HepG2 (cell line): ENCODE data around the gene NR2F1. TPM values are rescaled to one million over a fixed set of nuclear protein-coding genes. Genes with fewer than 3 reads are reported as not detected.

ENCODE experiments used
- ARNT2 ChIP-seq: sonication (generic); formaldehyde crosslinking; IDR thresholded peaks from 2 replicates; pipeline ENCODE4 v1.8.0; 2022; ENCODE audit warnings: mild to moderate bottlenecking, low read depth, missing genetic modification reagents, moderate library complexity
- BRD4 ChIP-seq: sonication (generic); formaldehyde crosslinking; IDR thresholded peaks from 2 replicates; pipeline ENCODE4 v1.4.0; 2020; ENCODE audit warnings: missing genetic modification reagents
- DMTF1 ChIP-seq: sonication (generic); formaldehyde crosslinking; IDR thresholded peaks from 2 replicates; pipeline ENCODE4 v1.4.0; 2020; ENCODE audit warnings: mild to moderate bottlenecking, missing genetic modification reagents
- DNMT1 ChIP-seq: sonication (generic); formaldehyde crosslinking; IDR thresholded peaks from 2 replicates; pipeline ENCODE4 v1.5.1; 2020; ENCODE audit warnings: mild to moderate bottlenecking, missing genetic modification reagents
- HOXD1 ChIP-seq: sonication (generic); formaldehyde crosslinking; IDR thresholded peaks from 2 replicates; pipeline ENCODE4 v1.5.0; 2020; ENCODE audit warnings: missing genetic modification reagents
- KAT7 ChIP-seq: IDR thresholded peaks from 2 replicates; pipeline ENCODE4 v1.6.1; 2018; ENCODE audit warnings: borderline replicate concordance, missing compliant biosample characterization
- KDM3A ChIP-seq: IDR thresholded peaks from 2 replicates; pipeline ENCODE4 v1.6.1; 2018; ENCODE audit warnings: low read depth, missing compliant biosample characterization
- KLF6 ChIP-seq: IDR thresholded peaks from 2 replicates; pipeline ENCODE4 v1.8.0; 2016; ENCODE audit warnings: missing biosample characterization, missing genetic modification reagents
- POLR2G ChIP-seq: fragments of 200-400 bp; formaldehyde crosslinking; IDR thresholded peaks from 2 replicates; pipeline ENCODE4 v1.6.1; 2018; ENCODE audit warnings: mild to moderate bottlenecking, low read depth, low read length, moderate library complexity
- RBFOX2 ChIP-seq: fragments of 200-400 bp; formaldehyde crosslinking; IDR thresholded peaks from 2 replicates; pipeline ENCODE4 v1.6.1; 2017; ENCODE audit warnings: low read depth, mild to moderate bottlenecking, low read length
- RFXANK ChIP-seq: IDR thresholded peaks from 2 replicates; pipeline ENCODE4 v1.6.1; 2016
- SALL2 ChIP-seq: sonication (generic); formaldehyde crosslinking; IDR thresholded peaks from 2 replicates; pipeline ENCODE4 v1.8.1; 2023; ENCODE audit warnings: mild to moderate bottlenecking, missing genetic modification reagents, inconsistent platforms
- SMAD3 ChIP-seq: sonication (generic); formaldehyde crosslinking; IDR thresholded peaks from 2 replicates; pipeline ENCODE4 v1.4.0; 2020; ENCODE audit warnings: missing genetic modification reagents
- SP2 ChIP-seq: sonication (generic); formaldehyde crosslinking; IDR thresholded peaks from 2 replicates; pipeline ENCODE4 v1.5.1; 2020; ENCODE audit warnings: mild to moderate bottlenecking, missing genetic modification reagents
- TBP ChIP-seq: sonication (generic); formaldehyde crosslinking; IDR thresholded peaks from 2 replicates; pipeline ENCODE4 v1.5.0; 2020; ENCODE audit warnings: missing genetic modification reagents
- ZBTB10 ChIP-seq: sonication (generic); formaldehyde crosslinking; IDR thresholded peaks from 2 replicates; pipeline ENCODE4 v1.4.0; 2020; ENCODE audit warnings: missing genetic modification reagents, borderline replicate concordance
- ZMAT3 ChIP-seq: sonication (generic); formaldehyde crosslinking; conservative IDR thresholded peaks from 2 replicates; pipeline ENCODE4 v1.7.0; 2021; ENCODE audit warnings: missing genetic modification reagents
- ZNF264 ChIP-seq: sonication (generic); formaldehyde crosslinking; IDR thresholded peaks from 2 replicates; pipeline ENCODE4 v1.4.0; 2020; ENCODE audit warnings: missing genetic modification reagents
- ZNF552 ChIP-seq: sonication (generic); formaldehyde crosslinking; IDR thresholded peaks from 2 replicates; pipeline ENCODE4 v1.9.0; 2022; ENCODE audit warnings: missing genetic modification reagents, mild to moderate bottlenecking, borderline replicate concordance
- ZNF577 ChIP-seq: sonication (generic); formaldehyde crosslinking; IDR thresholded peaks from 2 replicates; pipeline ENCODE4 v1.4.0; 2020; ENCODE audit warnings: mild to moderate bottlenecking, low read depth, missing genetic modification reagents, borderline replicate concordance
- ZNF652 ChIP-seq: IDR thresholded peaks from 2 replicates; pipeline ENCODE4 v1.6.1; 2016; ENCODE audit warnings: low read depth, borderline replicate concordance
- polyA plus RNA-seq, 8 experiments: library from polyadenylated mRNA; depleted of rRNA in 3 of 8; stranded (reverse) in 7 of 8; unstranded in 1 of 8; fragments of >200 nt; fragmentation: Illumina TruSeq in 4 of 8; extraction: Trizol in 4 of 8; gene quantifications; 2 replicates each; pipeline versions ENCODE4 v1.2.1 to v1.2.3, GENCODE V29; 2011 to 2016; ENCODE audit warnings: low read depth in 4 of 8, missing spikeins in 1 of 8, mixed read lengths in 1 of 8; ENCODE audit not compliant: insufficient read depth in 1 of 8
- total RNA-seq, 5 experiments: library from RNA; depleted of rRNA; stranded (reverse); fragments of >200 nt; fragmentation: Illumina TruSeq; extraction: Trizol; gene quantifications; 2 replicates each; pipeline ENCODE4 v1.2.3, GENCODE V29; 2016; ENCODE audit warnings: low read depth in 1 of 5
- TF ChIP-seq, protein P1 (sequence below): sonication (generic); formaldehyde crosslinking; conservative IDR thresholded peaks from 2 replicates; pipeline ENCODE4 v1.4.0; 2020; ENCODE audit warnings: missing genetic modification reagents
- TF ChIP-seq, protein P2 (sequence below): sonication (generic); formaldehyde crosslinking; IDR thresholded peaks from 2 replicates; pipeline ENCODE4 v1.8.1; 2023; ENCODE audit warnings: mild to moderate bottlenecking, missing genetic modification reagents

Gene NR2F1
- total and polyA plus RNA-seq, 2 of the 13 experiments (the other 11 are each of a cell fraction or from before 2014, with no cell fraction given), result 17.1 to 59.7 TPM

DNA sequence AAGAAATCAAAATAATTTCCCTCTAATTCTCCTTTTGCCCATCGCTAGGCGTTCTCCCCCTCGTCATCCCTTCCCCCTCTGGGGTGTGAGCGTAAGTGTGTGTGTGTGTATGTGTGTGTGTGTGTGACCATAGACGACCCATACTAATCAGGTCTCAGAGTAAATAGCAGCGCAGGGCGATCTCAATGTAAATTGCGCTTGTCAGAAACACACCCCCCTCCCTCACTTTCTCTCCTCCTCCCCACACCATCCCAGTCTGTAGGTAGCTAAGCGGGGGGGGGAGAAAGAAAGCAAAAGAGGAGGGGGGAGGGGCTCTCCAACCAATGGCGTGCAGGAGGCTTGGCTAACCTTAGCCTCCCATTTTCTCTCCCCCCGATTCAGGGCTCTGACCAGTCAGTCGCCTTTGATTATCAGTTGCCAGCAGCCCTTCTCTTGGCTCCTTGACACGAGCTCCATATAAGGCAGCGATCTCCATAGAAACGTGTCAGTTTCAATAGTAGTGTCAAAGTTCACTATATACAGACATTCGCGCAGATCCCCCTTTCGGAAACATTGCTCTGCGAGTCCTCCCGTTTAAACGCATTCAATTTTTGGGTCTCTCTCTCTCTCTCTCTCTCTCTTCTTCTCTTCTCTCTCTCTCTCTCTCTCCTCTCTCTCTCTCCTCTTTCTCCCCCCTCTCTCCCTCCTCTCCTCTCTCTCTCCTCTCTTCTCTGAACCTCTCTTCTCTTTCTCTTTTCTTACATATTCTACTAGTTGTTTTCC, at the start of gene NR2F1 (continued):
- TF ChIP-seq, protein P1, sequence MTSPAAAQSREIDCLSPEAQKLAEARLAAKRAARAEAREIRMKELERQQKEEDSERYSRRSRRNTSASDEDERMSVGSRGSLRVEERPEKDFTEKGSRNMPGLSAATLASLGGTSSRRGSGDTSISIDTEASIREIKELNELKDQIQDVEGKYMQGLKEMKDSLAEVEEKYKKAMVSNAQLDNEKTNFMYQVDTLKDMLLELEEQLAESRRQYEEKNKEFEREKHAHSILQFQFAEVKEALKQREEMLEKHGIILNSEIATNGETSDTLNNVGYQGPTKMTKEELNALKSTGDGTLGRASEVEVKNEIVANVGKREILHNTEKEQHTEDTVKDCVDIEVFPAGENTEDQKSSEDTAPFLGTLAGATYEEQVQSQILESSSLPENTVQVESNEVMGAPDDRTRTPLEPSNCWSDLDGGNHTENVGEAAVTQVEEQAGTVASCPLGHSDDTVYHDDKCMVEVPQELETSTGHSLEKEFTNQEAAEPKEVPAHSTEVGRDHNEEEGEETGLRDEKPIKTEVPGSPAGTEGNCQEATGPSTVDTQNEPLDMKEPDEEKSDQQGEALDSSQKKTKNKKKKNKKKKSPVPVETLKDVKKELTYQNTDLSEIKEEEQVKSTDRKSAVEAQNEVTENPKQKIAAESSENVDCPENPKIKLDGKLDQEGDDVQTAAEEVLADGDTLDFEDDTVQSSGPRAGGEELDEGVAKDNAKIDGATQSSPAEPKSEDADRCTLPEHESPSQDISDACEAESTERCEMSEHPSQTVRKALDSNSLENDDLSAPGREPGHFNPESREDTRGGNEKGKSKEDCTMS, result no peak
- TF ChIP-seq POLR2G (peak; percentile 83), KDM3A (CRISPR knock-in tag) (no peak), KAT7 (CRISPR knock-in tag) (no peak), RFXANK (no peak), DMTF1 (CRISPR knock-in tag) (0 out of 2 replicates have a peak, but pooled peaks have one; percentile 32), SMAD3 (CRISPR knock-in tag) (no peak), TBP (CRISPR knock-in tag) (no peak), ZNF552 (CRISPR knock-in tag) (no peak), DNMT1 (CRISPR knock-in tag) (no peak), ARNT2 (0 out of 2 replicates have a peak, but pooled peaks have one; percentile 51), RBFOX2 (no peak), SP2 (CRISPR knock-in tag) (no peak), KLF6 (CRISPR knock-in tag) (no peak), HOXD1 (CRISPR knock-in tag) (no peak), ZNF577 (no peak), ZNF652 (CRISPR knock-in tag) (peak; percentile 10; the same call in 1 of the 2 replicates), ZNF264 (CRISPR knock-in tag) (no peak), SALL2 (peak; percentile 80; the same call in 1 of the 2 replicates), ZBTB10 (CRISPR knock-in tag) (no peak), BRD4 (CRISPR knock-in tag) (no peak), ZMAT3 (CRISPR knock-in tag) (0 out of 2 replicates have a peak, but pooled peaks have one; percentile 48)
- TF ChIP-seq, protein P2, sequence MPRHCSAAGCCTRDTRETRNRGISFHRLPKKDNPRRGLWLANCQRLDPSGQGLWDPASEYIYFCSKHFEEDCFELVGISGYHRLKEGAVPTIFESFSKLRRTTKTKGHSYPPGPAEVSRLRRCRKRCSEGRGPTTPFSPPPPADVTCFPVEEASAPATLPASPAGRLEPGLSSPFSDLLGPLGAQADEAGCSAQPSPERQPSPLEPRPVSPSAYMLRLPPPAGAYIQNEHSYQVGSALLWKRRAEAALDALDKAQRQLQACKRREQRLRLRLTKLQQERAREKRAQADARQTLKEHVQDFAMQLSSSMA, result no peak
